ENCODE measurements around the gene AK5. TPM values are rescaled to one million over a fixed set of nuclear protein-coding genes. Genes with fewer than 3 reads are reported as not detected.
"Not testable (repeated sequence)": the region's sequence is repeated elsewhere in the genome, so short reads cannot be mapped to it uniquely, and the experiment has no call there.

Gene AK5
- total RNA-seq, 2 donors from 2014 or later = 1.2 TPM; not detected in 1

DNA sequence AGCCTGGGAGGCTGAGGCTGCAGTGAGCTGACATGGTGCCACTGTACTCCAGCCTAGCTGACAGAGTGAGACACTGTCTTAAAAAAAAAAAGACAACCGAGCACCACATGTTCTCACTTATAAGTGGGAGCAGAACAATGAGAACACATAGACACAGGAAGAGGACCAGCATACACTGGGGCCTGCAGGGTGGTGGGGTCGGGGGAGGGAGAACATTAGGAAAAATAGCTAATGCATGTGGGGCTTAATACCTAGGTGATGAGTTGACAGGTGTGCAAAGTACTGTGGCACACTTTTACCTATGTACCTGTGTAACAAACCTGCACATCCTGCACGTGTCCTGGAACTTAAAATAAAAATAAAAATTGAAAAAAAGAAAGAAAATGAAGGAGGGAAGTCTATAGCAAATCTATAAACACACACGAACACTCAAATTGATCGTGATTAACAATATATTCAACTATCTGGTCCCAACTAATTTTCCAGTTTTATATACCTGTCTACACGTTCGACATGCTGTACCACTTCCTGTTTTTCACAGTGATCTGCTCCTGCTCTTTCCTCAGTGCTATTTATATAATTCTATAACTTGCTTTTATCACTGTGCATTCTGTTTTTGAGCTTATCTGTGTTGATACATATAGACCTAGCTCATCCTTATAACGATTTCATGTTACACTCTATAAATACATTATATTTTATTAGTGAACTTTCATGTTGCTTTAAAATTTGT is 27.2 kb downstream of the AK5 start:
- Mint-ChIP-seq H3K9me3 (no peaks in the 10 kb centered on the region), H3K4me1 (ENCODE audit: low read depth in 2 of 2) (peaks cover 10 to 11% of the 10 kb centered on the region in 2 donors), H3K4me3 (no peak overlapping the region), H3K27ac (no peak overlapping the region), H3K36me3 (peaks cover 9% of the 10 kb centered on the region), H3K27me3 (peaks cover 0 to 2% of the 10 kb centered on the region in 2 donors)
- DNase-seq (ENCODE audit: low spot score) = no peak
- no peak for ATAC-seq

DNA sequence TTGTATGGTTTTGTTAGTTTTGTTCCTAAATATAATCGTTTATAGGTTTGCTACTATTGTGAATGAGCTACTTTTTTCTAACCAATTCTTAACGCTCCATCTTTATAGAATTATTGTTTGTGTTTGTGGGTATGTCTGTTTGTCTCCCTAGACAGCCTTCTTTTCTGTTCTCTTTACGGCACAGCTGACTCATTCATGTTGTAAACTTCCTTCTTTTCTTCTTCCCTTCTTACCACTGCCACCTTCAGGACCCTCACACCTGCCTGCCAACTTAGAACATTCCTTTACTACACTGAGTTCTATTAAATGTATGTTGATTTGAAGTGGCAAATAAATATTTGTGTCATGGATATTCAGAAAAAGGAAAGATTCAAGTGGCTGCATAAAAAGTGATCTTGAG is 29.1 kb downstream of the AK5 start:
- ATAC-seq (no peak), DNase-seq (ENCODE audit: low spot score) (no peak)
- Mint-ChIP-seq H3K27me3 (no peaks in the 10 kb centered on the region), H3K4me1 (ENCODE audit: low read depth in 2 of 2) (peaks cover 10 to 11% of the 10 kb centered on the region in 2 donors), H3K4me3 (no peak overlapping the region), H3K9me3 (no peaks in the 10 kb centered on the region), H3K36me3 (peaks cover 9% of the 10 kb centered on the region), H3K27ac (no peak overlapping the region)

DNA sequence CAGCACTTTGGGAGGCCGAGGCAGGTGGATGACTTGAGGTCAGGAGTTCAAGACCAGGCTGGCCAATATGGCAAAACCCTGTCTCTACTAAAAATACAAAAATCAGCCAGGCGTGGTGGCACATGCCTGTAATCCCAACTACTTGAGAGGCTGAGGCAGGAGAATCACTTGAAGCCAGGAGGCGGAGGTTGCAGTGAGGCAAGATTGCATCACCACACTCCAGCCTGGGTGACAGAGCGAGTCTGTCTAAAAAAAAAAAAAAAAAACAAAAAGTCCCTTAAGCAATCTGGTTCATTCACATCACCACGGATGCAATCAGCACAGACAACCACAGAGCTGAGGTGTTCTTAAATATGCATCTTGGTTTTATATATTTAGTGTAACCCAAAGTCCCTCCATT is 30.5 kb downstream of the AK5 start:
- not testable (repeated sequence) for H3K4me3 Mint-ChIP-seq; H3K9me3 Mint-ChIP-seq; H3K36me3 Mint-ChIP-seq; H3K27me3 Mint-ChIP-seq; DNase-seq (ENCODE audit: low spot score)
- ATAC-seq = peak in 1 of 2 donors; percentile 81
- peak overlapping the region in 1 of 2 donors; percentile 3 for H3K27ac Mint-ChIP-seq
- peaks cover 10 to 11% of the 10 kb centered on the region in 2 donors for H3K4me1 Mint-ChIP-seq (ENCODE audit: low read depth in 2 of 2)

GRCh38 chr1:77313491-77313890 is 31.7 kb downstream of the AK5 start:
- Mint-ChIP-seq H3K27ac (peak overlapping the region in 1 of 2 donors; percentile 71), H3K9me3 (no peaks in the 10 kb centered on the region), H3K27me3 (no peaks in the 10 kb centered on the region), H3K36me3 (no peaks in the 10 kb centered on the region), H3K4me1 (ENCODE audit: low read depth in 2 of 2) (peaks cover 10 to 11% of the 10 kb centered on the region in 2 donors), H3K4me3 (no peak overlapping the region)
- DNase-seq (ENCODE audit: low spot score) = no peak
- ATAC-seq = no peak

GRCh38 chr1:77316006-77316405 is 34.2 kb downstream of the AK5 start:
- H3K36me3 Mint-ChIP-seq = no peaks in the 10 kb centered on the region
- peaks cover 10 to 11% of the 10 kb centered on the region in 2 donors for H3K4me1 Mint-ChIP-seq (ENCODE audit: low read depth in 2 of 2)
- ATAC-seq (no peak), DNase-seq (ENCODE audit: low spot score) (no peak)
- no peaks in the 10 kb centered on the region for H3K9me3 Mint-ChIP-seq
- no peaks in the 10 kb centered on the region for H3K27me3 Mint-ChIP-seq
- no peak overlapping the region for H3K4me3 Mint-ChIP-seq
- H3K27ac Mint-ChIP-seq = no peak overlapping the region

DNA sequence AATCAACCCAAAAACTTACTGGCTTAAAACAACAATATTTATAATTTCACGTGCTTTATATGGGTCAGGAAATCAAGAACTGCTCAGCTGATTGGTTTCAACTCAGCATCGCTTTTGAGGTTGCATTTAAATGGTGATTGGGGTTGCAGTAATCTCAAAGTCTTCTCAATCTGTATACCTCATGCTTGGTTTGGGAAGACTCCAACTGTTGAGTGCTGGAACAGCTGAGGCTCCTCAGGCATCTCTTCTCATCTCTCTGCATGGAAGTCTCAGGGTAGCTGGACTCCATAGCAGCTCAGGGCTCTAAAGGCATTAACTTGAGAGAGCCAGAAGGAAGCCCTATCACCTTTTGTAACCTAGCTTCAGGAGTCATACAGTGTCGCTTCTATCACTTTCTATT is 35.1 kb downstream of the AK5 start:
- no peaks in the 10 kb centered on the region for H3K36me3 Mint-ChIP-seq
- no peak overlapping the region for H3K27ac Mint-ChIP-seq

GRCh38 chr1:77319036-77319705 is 37.4 kb downstream of the AK5 start:
- Mint-ChIP-seq H3K36me3 (no peaks in the 10 kb centered on the region), H3K27ac (no peak overlapping the region), H3K4me3 (no peak overlapping the region), H3K9me3 (no peaks in the 10 kb centered on the region), H3K4me1 (ENCODE audit: low read depth in 2 of 2) (peaks cover 0 to 2% of the 10 kb centered on the region in 2 donors), H3K27me3 (no peaks in the 10 kb centered on the region)
- DNase-seq (ENCODE audit: low spot score) (no peak), ATAC-seq (no peak)

More for the DNA sequence above, 35.1 kb downstream of the AK5 start:
- Mint-ChIP-seq H3K27me3 (no peaks in the 10 kb centered on the region), H3K4me1 (ENCODE audit: low read depth in 2 of 2) (peaks cover 10 to 11% of the 10 kb centered on the region in 2 donors), H3K4me3 (no peak overlapping the region), H3K9me3 (no peaks in the 10 kb centered on the region)
- ATAC-seq = no peak
- DNase-seq (ENCODE audit: low spot score) = no peak

DNA sequence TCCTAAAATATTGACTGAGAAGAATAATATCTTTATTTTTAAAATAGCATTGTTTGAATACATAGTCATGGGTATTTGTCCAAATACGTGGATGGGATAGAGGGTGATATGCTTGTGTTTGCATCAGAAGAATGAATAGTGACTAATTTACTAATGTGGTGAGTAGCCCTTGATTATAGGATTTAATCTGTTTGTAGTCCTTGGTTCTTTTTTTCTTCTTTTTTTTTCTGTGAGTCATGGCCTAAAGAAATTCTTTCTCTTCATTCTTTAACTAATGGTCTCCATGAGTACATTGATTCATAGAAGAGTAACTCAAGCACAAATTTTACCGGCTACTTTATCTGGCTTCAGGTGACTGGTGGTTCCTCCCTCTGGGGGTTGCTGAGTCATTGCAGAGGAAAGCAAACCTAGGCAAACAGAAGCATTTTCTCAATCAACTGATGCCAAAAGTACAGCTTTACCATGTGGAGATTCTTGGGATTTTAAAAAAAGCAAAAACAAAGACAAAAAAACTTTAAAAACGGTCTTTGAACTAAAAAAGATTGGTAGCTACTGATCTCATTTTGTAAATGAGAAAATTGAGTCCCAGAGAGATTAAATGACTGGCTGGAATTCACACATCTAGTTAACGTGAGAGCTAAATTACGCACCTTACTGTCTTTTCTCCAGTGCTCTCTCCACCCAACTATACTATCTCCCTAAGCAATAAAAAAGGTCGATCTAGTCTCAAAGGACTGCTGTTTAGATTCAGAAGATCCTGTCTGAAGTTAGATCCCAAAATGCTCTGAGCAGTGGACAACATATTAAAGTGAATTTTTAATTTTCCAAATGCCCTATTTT is 40.5 kb downstream of the AK5 start:
- Mint-ChIP-seq H3K4me3 (no peak overlapping the region), H3K27me3 (no peaks in the 10 kb centered on the region), H3K27ac (no peak overlapping the region), H3K9me3 (no peaks in the 10 kb centered on the region), H3K36me3 (no peaks in the 10 kb centered on the region), H3K4me1 (ENCODE audit: low read depth in 2 of 2) (peaks cover 0 to 2% of the 10 kb centered on the region in 2 donors)
- DNase-seq (ENCODE audit: low spot score) (no peak), ATAC-seq (no peak)

DNA sequence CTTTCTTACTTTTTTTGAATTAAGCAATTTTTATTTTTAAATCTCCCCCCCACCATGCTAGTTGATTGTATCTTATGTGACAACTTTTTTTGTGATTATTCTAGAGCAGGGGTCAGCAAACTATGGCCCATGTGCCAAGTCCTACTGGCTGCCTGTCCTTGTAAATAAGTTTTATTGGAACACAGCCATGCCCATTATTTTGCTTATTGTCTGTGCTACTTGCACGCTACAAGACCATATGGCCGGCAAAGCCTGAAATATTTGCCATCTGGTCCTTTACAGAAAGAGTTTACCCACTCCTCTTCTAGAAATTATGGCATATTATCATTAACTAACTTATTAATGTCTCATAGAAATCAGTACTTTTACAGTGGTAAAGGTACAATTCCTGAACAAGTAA is 51.7 kb downstream of the AK5 start:
- Mint-ChIP-seq H3K4me1 (ENCODE audit: low read depth in 2 of 2) (peaks cover 4% of the 10 kb centered on the region in 2 donors), H3K4me3 (no peak overlapping the region), H3K27ac (no peak overlapping the region), H3K9me3 (no peaks in the 10 kb centered on the region), H3K36me3 (peaks cover 13% of the 10 kb centered on the region), H3K27me3 (peaks cover 0 to 10% of the 10 kb centered on the region in 2 donors)
- ATAC-seq = no peak
- DNase-seq (ENCODE audit: low spot score) = no peak

DNA sequence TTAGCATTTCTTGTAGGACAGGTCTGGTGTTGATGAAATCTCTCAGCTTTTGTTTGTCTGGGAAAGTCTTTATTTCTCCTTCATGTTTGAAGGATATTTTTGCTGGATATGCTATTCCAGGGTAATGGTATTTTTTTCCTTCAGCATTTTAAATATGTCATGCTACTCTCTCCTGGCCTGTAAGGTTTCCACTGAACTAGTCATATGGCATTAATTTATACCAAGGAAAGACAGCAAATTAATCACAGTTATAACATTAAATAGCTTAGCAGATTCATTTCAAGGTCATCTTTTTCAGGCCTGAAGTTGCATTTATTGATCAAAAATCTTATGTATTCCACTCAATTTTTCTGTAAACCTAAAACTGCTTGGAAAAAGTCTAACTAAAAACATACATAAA is 54.9 kb downstream of the AK5 start:
- no peak overlapping the region for H3K27ac Mint-ChIP-seq
- H3K4me3 Mint-ChIP-seq = no peak overlapping the region
- peaks cover 13% of the 10 kb centered on the region for H3K36me3 Mint-ChIP-seq
- no peak for DNase-seq (ENCODE audit: low spot score)
- H3K4me1 Mint-ChIP-seq (ENCODE audit: low read depth in 2 of 2) = no peaks in the 10 kb centered on the region
- no peak for ATAC-seq
- no peaks in the 10 kb centered on the region for H3K9me3 Mint-ChIP-seq
- peaks cover 0 to 10% of the 10 kb centered on the region in 2 donors for H3K27me3 Mint-ChIP-seq

DNA sequence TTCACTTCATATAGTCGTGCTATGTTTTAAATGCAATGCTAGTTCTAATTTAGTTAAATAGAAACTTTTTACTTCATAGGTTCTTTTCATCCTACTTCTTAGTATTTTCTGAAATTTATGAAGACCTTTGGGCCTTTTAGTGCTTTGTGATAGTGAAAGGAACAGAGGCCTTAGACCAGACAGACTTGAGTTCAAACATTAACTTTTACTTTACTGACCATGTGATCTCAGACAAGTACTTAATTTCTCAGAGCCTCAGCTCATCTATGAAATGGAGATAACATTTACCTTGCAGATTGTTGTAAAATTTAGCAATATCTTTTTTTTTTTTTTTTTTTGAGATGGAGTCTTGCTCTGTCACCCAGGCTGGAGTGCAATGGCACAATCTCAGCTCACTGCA is 57.5 kb downstream of the AK5 start:
- no peak overlapping the region for H3K27ac Mint-ChIP-seq
- H3K4me1 Mint-ChIP-seq (ENCODE audit: low read depth in 2 of 2) = no peaks in the 10 kb centered on the region
- no peak for ATAC-seq
- no peak for DNase-seq (ENCODE audit: low spot score)
- peaks cover 6% of the 10 kb centered on the region for H3K36me3 Mint-ChIP-seq
- H3K4me3 Mint-ChIP-seq = no peak overlapping the region
- no peaks in the 10 kb centered on the region for H3K27me3 Mint-ChIP-seq
- no peaks in the 10 kb centered on the region for H3K9me3 Mint-ChIP-seq

DNA sequence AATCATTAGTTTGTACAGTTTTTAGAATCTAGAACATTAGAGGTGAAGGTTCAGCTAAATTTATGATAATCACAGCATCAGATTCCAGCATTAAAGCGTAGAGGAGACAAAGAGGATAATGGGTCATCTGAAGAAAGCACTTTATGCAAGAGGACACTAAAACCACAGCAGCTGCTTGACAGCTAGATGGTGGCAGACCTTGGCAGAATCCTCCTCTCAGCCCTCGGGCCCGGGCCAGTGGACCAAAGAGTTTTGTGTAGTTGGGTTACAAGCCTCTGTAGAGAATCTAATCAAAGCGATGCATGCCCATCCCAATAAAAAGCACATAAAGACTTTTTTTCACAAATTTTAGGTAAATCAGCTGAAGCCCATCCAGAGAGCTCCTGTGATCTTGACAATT is 59.4 kb downstream of the AK5 start:
- H3K4me1 Mint-ChIP-seq (ENCODE audit: low read depth in 2 of 2) = no peaks in the 10 kb centered on the region
- no peak overlapping the region for H3K27ac Mint-ChIP-seq
- ATAC-seq (no peak), DNase-seq (ENCODE audit: low spot score) (no peak)
- no peaks in the 10 kb centered on the region for H3K27me3 Mint-ChIP-seq
- no peak overlapping the region for H3K4me3 Mint-ChIP-seq
- H3K9me3 Mint-ChIP-seq = no peaks in the 10 kb centered on the region
- no peaks in the 10 kb centered on the region for H3K36me3 Mint-ChIP-seq

DNA sequence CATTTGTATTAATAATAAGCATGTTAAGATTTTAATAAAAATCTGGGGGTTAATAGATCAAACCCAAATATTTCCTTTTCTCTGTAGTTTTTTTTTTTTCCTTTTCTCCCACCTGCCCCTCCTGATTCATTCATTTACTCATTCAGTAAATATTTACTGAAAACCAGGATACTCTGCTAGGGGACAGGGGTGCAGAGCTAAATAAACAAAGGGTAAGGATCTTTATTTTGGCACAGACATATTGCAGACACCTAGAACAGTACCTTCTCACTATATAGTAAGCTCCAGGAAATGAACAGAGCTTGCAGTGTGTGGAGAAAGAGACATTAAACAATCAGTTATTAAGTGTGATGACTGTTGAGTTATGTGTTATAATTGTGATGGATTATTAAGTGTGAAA is 60.9 kb downstream of the AK5 start:
- H3K4me3 Mint-ChIP-seq = no peak overlapping the region
- peaks cover 3 to 4% of the 10 kb centered on the region in 2 donors for H3K4me1 Mint-ChIP-seq (ENCODE audit: low read depth in 2 of 2)
- no peaks in the 10 kb centered on the region for H3K27me3 Mint-ChIP-seq
- DNase-seq (ENCODE audit: low spot score) (no peak), ATAC-seq (no peak)
- no peaks in the 10 kb centered on the region for H3K9me3 Mint-ChIP-seq
- no peaks in the 10 kb centered on the region for H3K36me3 Mint-ChIP-seq
- H3K27ac Mint-ChIP-seq = no peak overlapping the region

DNA sequence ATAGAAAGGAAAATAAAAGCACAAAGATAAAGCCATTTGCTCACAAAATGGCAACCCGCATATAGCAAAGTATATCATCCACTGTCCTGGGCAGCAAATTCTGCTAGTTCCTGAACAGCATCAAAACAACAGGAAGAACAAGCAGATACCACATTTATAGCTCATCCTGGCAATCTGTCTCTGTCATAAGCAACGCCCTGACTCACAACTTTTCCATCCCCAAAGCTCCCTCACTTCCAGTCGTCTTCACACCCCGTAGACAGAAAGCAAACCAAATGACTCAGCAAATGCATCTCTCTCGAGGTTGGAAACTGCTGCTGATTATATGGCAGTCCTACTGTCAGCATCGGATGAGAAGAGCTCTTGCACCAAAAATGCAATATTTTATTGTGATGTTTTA is 65.8 kb downstream of the AK5 start:
- DNase-seq (ENCODE audit: low spot score) (no peak), ATAC-seq (peak in 1 of 2 donors; percentile 60)

More for the DNA sequence above, 65.8 kb downstream of the AK5 start:
- Mint-ChIP-seq H3K4me1 (ENCODE audit: low read depth in 2 of 2) (peaks cover 12 to 13% of the 10 kb centered on the region in 2 donors), H3K36me3 (no peaks in the 10 kb centered on the region), H3K9me3 (no peaks in the 10 kb centered on the region), H3K4me3 (no peak overlapping the region), H3K27ac (no peak overlapping the region), H3K27me3 (no peaks in the 10 kb centered on the region)

All from natural killer cell treated with Interleukin-12 subunit alpha and Interleukin-12 subunit beta and Interleukin-15 and Interleukin-18, amount 100 ng/mL, for 72 hours (primary cell).